UCSD-AML1 (cell line): Measurements from ENCODE around the gene CKLF.

Source experiments
- DNase-seq: peaks from one replicate; lab custom pipeline; 2025; ENCODE audit not compliant: unreplicated experiment; lab: John Stamatoyannopoulos, UW

The CKLF gene

DNA sequence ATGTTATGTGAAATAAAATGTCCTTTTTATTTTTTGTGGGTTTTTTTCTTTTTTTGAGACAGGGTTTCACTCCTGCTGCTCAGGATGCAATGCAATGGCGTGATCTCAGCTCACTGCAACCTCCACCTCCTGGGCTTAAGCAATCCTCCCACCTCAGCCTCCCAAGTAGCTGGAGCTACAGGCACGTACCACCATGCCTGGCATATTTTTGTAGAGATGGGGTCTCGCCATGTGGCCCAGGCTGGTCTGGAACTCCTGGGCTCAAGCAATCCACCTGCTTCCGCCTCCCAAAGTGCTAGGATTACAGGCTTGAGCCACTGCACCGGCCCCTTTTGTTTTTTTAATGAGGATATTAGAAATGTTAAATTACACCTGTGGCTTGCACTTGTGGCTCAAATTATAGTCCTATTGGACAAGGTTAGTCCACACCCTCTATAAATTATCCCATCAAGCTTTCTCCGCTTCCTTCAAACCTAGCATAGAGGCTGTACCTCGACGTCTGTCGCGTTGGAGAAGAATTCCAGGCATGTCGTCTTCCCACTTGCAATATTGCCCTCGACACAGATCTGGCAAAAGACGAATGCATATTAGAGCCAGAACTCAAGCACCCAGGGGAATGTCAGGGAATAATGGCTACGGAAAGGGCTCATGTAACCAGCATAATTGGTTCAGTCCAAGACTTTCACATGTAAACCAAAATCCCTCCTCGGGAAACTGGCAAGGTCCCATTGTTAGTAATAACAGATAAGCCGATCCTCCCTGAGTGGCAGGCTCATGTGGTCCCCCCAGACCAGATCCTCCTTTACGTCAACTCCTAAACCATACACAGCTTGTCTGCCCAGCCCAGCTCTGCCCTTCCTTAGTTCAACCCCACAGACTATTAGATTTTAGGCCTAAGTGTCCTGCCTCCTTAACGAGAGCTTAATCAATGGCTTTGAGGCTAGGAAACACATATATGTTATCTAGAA, 10.7 kb upstream of the CKLF start:
- no peak for DNase-seq

DNA sequence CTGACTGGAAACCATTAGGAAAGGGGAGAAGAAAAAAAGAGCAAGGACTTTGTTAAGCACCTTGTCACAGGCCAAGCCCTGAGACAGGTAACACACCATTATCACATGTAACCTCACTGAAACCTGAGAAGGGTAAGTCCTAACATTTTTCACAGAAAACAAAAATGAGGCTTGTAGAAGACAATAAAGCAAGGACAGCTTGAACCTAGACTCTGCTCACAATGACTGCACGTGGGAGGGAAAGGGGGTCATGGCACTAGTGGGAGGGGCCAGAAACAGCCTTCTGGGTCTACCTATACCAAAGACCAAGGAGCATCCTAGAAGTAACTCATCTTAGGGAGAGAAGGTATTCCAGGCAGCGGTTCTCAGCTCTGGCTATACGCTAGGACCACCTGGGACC, 10.0 kb upstream of the CKLF start:
- no peak for DNase-seq

DNA sequence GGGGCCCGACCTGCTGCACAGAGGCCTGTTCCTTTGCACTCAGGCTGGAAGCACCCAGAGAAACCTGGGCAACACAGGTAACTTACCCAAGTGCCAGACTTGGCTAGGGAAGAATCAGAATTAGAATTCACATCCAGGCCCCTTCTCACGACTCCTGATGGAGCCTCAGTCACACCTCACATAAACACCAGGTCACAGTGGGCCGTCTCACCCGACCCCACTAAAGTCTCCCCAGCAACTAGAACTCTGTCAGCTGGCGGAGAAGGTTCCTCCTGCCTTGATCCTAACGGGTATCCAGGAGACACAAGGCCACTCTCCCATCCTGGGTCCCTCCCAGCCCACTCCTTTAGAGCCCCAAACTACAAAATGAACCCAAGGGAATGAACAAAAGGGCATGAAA, 8.8 kb upstream of the CKLF start:
- no peak for DNase-seq

DNA sequence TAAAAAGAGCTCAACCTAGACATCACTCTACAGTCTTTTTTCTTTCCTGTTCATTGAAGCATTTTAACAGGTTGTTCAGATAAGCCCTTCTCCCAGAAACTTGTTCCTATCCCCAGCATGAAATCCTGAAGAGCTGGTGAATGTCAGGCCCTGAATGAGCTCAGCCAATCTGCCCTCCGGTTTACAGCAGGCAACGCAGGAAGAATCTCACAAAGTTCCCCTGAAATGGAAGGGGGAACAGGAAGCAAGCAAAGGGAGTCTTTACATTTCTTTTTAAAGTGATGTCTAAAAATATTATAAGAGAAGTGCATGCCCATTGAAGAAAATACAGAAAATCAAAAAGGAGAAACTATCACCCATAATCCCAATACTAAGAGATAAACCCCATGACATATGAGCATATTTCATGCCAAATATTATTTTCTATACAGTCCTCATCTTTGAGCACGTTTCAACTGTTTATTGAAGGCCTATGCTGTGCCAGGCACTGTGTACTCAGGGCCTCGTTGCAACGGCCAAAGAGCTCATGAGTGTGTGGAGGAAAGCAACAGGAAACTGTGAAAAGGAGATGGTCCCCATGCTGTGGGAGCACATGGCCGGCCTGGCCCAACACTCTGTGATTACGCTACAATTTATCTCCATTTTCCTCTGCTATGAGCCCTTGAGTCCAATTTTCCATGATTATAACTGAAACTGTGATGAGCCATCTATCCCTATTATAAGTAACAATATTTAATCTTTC, 8.2 kb upstream of the CKLF start:
- no peak for DNase-seq

DNA sequence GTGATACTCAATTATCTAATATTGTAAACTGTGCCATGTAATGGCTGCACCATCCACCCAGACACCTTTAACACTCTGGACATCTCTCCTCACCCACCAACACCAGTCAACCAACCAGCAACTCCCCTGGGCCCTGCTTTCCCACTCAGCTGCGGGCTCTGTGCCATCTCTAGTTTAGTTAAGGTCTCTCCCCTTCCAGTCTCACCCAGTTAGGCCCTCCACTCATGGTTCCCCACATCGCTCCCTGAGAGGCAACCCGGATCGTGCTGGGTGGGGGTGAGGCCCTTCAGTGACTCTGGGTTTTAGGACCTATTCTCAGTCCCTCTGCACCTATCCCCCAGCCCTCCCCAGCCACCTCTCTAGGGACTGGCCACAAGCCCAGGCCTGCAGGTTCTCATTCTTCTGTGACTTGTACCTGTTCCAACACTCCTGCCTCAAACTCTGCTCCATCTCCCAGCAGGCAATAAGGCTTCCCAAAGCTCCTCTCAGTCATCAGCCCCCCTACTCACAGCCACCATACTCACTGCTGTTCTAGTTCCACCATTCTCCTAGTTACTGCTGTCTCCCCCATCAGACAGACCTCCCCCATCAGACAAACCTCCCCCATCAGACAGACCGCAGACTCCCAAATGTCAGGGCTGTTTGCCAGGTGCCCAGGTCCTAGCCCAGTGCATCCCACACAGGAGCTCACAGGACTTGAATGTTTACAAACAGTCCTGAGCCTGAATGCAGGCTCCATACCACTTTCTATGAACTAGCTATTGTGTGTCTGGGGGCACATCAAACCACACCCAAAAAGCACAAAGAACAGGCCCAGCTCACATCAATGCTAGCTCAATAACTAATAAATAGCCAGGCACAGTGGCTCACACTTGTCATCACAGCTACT, 5.0 kb upstream of the CKLF start:
- DNase-seq: no peak

DNA sequence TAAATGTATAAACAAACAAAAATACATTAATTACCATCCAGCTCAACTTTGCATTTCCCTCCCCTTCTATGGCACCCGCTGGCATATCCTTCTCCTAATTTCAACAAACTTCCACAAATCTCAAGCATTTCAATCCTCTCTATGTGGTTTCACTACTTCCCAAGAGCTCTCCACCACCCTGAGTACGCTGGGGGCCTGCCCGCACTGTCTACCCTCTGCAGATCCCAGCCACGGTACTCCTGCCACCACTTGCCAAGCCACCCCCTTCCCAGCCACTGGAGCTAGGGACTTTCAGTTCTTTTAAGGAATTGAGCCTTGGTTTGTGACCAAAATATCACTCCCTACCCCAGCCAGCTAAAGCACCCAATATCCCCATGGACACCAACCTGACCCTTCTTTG, 4.3 kb upstream of the CKLF start:
- no peak for DNase-seq

DNA sequence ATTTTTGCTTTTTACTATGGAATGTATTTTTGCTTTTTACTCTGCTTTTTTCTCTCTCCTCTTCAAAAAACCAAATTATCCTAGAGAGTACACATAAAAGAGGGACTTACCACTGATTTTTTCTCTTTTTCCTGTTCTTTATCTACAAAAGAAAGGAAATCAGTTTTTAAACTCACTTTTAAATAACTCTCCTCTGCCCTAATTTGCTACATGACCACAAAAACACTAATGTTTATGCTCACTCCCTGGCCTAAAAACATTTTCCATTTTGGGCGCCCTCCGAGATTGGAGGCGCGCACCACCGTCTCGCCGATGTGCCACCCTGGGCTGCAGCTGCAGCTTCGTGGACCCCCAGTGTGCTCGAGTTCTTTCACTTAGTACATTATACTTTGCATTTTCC, 3.5 kb upstream of the CKLF start:
- DNase-seq: no peak

DNA sequence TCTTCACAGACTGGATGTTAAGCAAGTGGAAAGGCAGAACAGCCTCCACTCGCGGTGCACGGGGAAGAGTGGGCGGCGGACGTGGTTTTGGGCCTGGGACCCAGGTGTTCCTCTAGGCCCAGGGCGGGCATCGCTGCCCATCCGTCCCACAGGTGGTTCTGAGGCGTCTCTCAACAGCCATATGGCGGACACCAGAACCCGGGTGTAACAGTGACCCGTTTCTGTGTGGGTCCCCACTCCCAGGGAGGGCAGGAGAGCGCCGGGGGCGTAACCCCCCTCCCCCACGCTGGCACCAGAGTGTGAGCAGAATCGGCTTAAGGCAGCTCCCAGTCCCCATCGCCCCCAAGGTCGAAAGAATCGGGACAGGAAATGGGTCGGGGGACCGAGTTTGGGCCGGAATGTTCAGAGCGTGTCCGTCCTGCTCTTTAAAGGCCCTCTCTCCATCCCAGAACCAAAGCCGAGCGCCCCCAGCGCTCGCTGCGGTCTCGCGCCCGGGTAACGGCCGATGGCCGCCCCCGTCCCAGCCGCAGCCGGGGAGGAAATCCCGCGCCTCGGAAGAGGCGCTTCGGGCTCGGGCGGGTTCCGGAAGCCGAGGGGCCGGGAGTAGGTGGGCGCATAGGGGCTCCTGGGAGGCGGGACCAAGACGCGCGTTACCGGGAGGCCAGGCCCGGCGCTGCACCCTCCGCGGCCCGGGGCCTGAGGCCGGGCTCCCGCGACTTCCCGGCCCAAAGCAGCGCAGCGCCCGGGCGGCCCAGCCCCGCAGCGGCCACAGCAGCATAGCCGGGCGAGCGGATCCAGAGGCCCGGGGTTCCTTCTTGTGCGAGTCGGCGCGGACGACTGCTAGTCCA, 2.9 kb upstream of the CKLF start, which contains the start of gene TK2:
TSS of gene TK2 (minus strand) at position 839 of the 848 bp plus-strand sequence. CDS start at position 778, 61 bp downstream.
- DNase-seq: peak; percentile 76

DNA sequence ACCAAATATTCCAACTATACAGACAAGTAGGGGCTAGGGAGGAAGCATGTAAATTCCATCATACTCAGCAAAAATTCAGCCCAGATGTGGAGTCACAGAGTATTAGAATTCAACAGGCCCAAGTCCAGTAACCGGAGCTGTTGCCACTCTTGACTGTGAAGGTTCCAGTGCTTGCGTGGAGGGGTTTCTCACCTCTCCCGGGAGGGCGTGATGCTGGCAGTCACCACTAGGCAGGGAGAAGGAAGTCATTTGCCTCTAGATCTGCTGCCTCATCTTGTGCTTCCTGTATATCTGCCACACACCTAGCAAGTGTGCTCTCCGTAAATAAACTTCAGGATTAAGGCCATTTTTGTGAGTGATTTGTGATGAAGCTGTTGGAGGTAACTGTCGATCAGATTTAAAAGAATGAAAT, 1.0 kb upstream of the CKLF start:
- peak; percentile 52 for DNase-seq

DNA sequence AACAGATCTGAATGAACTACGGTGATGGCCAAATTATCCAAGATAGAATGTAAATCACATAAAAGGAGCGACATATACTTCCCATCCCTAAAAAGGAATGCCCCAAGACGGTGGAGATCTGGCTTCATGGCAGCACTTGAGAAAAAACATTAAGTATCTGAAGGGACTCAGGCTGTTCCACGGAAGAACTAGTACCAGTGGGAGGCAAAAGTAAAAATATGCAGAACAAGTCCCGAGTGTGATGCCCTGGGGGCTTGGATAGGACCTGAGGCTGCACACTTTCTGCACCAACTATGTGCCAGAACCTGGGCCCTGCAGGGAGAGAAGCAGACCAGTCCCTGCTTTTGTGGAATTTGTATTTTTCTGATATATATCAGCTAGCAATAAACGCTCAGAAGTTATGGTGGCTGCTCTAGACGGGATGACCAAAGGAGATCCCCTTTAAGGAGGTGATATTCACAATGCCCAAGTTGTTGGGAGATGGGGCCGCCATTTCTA, 539 bp upstream of the CKLF start:
- DNase-seq: no peak

DNA sequence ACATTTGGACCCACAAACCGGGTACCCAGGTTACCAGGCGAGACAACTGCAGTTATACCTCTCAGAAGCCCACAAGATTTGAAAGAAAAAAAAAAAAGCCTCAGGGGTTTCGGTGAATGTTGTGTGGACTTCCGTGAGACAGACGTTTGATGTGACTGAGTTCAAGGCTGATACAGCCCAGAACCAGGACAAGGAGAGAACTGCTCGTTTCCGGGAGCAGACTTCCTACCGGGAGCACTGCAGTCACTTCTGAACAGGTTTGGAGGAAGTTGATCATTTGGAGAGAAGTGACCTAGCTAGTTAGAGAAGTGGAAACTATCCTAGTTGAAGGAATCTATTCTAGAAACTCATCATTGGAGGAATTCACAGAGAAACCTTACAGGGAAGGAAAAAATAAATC, 847 bp downstream of the CKLF start:
- DNase-seq: no peak

DNA sequence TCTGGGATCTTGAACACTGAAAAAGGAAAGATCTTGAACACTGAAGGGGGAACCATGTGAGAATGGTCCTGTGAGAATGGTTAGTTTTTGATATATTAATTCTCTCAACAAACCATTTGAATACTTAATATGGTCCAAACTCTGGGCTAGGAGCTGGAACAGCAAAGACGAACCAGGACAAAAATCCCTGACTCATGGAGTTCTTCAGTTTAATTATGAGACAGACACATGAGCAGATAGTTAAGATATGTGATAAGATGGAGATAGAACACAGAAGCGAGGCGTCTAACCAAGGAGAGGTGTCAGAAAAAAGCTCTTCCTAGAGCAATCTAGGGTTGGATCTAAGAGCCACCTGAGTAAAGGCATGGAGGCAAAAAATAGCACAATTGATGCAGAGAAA, 1.6 kb downstream of the CKLF start:
- no peak for DNase-seq

DNA sequence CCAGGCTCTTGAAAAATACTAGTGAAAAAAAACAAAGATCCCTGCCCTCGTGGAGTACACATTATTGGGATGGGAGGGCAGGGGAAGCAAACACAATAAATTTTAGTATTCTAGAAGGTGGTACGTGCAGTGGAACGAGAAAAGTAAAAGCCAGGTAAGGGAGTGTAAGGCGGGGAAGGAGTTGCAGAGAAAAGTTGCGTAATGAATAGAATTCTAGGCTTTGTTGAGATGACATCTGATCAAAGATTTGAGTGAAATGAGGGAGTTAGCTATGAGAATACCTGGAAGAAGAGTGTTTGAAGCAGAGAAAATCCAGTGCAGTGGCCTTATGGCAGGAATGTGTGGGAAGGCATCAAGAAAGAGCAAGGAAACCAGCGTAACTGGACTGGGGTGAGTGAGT, 2.1 kb downstream of the CKLF start:
- DNase-seq: no peak

DNA sequence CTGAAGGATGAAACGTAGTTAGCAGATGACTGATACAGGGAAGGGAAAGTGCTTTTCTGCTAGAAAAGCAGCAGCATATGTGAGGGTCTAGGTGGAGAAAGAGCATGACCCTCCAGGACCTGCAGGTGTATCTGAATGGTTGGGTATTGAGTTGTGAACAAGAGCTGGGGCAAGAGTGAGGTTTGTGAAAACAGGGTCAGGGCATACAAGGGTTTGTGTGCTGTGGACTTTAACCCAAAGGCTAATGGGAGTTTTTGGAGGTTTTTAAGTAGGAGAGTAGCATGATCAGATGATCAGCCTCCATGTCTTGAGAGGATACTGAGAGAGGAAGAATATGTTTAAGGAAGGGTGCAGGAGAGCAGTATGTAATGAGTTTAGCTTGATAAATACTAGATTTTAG, 7.7 kb downstream of the CKLF start:
- no peak for DNase-seq

DNA sequence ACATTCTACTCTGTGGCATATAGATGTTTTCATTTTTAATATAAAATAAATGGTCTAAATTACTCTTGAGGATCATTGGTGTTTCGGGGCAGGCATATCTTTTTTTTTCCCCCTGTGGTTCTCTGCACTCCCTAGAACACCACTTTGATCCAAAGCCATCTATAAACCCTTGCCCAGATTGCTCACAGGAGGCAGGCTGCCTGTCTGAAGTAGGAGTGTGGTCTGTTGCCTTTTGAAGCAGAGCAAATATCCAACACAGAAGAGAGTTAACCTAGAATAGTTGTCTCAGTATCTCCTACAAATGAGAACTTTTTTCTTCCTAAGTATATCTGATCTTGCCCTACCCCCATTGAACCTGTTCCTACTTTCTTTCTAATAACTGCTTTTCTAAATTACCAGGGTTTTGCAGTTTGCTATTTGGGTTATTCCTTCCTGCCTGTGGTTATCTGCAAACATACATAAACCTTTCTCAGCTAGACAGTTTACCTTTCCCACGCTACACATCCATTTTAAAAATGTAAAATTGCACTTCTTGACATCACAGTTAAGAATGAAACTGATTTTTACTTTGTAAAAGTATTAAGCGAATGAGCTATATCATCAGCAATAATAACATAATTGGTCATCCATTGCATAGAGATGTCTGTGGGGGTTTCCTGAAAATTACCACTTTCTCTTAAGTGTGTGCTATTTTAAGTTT, 9.2 kb downstream of the CKLF start:
- DNase-seq: no peak

DNA sequence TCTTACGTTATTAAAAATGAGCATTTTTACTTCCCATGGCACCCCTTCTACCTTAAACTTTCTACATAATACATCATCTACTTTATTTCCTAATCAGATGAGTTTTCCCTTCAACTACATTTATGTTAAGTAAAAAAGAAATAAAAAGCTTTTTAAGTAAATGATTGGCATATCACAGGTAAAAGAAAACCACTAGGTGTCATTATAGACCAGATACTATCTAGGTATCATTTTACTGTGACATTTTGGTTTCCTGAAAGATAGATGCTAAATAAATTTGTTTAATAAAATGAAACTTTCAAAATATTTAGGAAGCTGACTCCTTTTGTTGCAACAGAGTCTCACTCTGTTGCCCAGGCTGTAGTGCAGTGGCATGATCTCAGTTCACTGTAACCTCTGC, 10.0 kb downstream of the CKLF start:
- DNase-seq: no peak

DNA sequence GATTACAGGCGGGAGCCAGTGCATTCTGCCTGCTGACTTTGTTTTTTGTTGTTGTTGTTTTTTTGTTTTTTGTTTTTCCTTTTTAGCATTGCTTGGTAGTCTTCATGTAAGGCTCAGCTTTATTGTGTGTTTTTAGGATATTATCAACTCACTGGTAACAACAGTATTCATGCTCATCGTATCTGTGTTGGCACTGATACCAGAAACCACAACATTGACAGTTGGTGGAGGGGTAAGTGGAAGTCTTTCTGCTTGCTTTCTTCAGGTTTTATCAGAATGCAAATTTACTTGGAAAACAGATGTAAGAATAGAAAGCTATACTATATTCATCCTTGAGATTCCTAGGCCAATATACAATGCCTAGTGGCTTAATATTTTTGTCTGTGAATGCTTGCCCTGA, 10.6 kb downstream of the CKLF start:
- DNase-seq: no peak

DNA sequence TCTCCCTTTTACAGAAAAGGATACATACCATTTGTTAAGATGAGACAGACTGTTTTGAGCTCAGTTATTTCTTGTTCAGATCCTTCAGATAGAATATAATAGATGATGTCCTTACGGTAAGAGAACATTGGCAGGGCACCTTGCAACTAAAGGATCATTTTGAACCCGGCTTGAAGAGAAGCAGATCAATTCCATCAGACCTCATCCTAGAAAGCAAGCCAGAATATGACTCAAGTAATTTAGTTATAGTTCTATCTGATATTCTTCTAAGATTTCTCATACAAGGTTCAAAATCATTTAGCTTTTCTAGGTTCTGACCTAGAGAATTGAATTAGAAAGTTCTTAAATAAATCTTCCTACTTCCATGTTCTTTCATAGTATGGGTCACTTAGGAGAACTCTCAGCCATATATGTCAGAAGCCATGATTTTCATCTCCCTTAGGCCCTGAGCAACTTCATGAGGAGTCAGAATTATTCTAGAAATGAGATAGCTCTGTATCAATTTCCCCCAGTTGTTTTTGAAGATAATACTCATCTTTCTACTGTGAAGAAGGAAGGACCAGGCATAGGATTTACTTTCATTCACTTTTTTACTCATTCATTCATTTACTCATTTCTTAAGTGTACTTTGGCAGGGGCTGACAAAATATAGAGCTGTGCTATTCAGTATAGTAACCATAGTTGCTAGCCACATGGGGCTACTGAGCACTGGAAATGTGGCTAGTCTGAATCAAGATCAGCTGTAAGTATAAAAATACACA, 11.4 kb downstream of the CKLF start:
- no peak for DNase-seq
